Medulla oblongata (tissue), 1 donor: ENCODE results near the gene MAML2.

ENCODE experiments used
- DNase-seq: peaks from one replicate; pipeline ENCODE4 v3.0.0-alpha.2; 2015; ENCODE audit errors: extremely low spot score

The MAML2 gene

DNA sequence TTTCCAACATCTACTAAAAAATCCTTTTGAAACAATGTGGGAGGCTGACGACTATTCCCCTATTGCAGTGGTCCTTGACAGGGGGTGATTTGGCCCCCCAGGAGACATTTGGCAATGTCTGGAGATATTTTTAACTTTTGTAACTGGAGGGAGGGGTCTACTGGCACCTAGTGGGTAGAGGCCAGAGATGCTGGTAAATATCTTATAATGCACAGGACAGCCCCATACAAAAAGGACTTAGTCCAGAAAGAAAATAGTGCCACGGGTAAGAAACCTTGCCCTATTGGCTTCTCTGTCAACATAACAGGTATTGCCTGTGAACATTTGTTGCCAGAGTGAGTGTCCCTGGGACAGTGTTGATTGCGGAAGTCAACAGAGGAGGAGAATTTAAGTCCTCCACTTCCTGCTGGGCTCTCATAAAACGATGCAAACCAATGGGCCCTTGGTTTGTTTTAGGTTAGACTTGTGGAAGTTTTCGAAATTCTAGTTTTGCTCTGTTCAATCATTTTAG lies 101.6 kb downstream of the MAML2 start:
- DNase-seq = no peak

DNA sequence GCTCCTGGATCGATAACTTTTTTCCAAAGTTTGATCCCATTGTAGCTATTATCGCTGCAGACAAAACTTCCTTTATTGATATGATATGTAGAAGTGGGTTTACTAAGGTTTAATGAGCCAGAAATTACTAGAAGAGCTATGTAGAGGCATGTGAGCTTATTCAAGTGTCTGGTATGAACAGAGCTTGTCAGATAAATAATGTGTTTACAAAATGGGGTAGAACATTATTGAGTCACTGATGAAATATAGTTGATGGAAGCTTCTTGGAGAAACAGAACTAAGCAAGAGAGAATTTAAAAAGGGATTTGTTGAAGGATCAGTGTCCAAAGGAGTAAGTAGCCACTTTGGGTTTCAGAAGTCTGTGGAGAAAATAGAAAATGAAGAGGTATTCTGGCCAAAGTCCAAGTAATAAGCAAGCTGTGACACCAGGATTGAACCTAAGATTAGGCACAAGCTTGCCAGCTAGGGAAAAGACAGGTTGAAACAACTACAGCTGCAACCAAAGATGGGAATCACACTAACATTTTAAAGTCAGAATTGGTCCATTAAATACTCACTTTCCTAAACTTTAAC lies 104.3 kb downstream of the MAML2 start:
- DNase-seq = no peak

DNA sequence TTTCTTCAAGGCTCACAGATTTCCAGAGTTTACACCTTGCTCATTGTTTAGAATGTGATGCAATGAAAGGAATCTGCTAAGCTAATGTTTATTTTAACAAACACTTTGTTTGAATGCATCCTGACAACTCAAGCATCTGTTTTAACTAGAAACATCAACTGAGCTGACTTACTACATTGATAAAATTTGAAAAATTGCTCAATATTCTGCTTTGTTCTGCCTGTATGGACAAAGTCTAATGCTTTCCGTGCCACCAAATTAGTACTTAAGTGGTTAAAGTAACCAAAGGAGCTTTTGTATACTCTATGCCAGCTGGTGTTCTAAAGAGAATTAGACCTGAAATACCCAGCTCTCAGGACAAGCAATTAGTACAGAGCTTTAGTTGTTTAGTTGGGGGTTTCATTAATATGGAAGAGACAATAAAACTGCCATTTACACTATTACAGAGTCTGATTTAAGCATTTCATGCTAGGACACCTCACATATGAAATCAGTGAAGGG lies 105.2 kb downstream of the MAML2 start:
- no peak for DNase-seq

DNA sequence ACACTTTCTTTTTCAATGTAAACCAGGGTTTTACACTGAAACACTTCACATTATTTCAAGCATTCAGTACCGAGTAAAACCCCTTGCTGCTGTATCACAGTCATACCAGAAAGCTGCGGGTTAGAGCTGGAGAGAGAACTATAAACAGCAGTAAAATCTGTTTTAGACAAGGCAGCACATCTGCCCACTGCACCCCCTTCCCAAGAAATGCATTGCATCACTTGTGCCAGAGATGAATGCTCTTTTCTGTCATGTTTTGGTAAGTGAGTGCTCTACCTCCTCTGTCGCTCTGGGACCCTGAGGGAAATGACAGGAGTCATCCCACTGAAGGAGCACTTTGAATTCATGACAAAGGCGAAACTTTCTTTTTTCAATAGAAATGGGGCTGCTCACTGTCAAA lies 107.2 kb downstream of the MAML2 start:
- no peak for DNase-seq

DNA sequence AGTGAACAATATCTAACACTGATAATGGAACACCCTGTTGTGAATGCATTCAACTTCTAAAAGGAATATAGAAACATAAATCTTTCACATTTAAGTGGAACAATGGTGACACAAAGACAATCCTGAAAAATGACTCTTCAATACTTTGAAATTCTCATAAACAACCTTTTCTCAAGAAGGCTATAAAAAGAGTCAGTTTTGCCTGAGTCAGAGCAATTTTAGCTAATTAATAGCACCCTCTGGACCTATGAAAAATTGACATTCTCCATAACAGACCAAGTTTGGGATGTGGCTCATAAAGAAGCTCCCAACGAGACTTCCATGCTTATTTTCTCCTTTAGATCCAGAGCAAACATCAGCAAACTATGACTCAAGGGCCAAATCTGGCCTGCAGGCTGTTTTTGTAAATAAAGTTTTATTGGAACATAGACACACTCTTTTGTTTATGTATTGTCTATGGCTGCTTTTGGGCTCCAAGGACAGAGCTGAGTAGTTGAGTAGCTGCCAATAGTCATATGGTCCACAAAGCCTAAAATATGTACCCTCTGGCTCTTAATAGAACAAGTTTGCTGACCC lies 108.0 kb downstream of the MAML2 start:
- no peak for DNase-seq

DNA sequence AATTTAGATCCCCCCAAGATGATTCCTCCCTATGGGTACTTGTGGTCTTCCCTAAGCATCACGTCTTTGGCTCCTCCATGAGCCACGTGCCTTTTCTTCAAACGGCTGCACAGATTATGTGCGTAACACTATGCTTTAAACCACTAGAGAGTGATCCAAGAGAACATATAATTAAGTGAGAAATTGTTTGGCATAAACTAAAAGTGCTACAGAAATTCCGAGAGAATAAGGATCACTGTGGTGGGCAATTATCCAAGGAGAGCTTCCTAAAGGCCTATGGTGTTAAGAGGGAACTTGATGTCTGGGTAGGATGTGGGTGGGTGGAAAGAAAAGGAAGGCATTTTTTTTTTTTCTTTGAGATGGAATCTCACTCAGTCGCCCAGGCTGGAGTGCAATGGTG lies 110.9 kb downstream of the MAML2 start:
- no peak for DNase-seq

DNA sequence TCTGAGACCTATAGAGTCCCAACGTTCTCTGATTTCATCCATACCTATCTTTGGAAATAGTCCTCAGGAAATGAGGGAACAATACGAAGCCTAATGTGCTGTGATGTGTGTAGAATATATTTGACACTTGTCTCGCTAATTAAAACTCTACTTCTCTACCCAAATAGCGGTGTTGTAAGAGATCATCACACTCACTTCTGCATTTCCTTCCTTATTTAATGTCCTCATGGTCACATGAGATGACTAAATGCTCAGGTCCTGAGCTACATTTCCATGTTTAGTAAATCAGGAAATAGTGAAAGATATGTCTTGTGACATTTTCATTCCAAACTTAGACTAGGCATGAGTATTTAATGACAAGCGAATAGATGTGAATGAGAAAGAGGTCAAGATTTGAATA lies 112.3 kb downstream of the MAML2 start:
- DNase-seq = peak; percentile 76

DNA sequence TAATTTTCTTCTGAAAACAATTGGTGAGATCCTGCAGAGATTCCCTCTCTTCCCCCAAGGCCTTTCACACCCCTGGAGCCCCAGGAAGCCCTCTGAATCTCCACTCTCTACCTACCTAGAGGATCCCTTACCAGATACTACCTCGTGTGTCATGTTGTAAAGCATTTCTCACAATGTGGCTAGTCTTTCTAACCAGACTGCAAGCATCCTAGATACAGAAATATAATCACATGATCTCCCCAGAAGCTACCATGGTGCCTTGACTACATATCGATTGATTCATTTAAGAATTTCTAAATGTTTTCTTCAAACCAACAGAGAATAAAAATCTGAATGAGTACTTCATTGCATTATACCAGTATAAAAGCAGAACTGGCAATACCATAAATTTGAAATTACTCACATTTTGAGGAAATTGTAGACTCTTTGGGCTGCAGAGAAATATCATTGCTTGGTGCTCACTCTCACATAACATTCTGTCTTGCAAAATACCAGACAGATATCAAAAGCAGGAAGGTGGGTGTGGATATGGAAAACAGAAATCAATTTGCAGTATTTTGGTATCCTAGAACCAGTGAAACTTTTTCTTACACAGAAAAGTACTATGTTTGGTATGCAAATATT lies 113.5 kb downstream of the MAML2 start:
- no peak for DNase-seq

DNA sequence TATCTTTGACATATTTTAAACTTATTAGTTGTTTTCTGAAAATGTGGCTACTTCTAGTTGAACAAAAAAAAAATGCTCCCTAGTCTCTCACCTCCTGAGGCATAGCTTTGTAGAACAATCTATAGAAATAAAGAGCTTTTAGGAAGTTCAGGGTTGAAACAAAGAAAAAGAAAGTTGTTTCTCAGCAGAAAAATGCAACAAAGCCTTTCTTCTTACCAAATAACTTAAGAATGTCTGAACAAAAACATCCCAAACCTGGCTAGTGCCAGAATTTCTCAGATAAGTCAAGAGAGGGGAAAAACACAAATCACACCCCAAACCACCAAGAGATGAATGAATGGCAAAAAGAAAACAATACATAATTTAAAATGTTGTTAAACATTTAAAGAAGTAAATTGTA lies 114.1 kb downstream of the MAML2 start:
- no peak for DNase-seq

DNA sequence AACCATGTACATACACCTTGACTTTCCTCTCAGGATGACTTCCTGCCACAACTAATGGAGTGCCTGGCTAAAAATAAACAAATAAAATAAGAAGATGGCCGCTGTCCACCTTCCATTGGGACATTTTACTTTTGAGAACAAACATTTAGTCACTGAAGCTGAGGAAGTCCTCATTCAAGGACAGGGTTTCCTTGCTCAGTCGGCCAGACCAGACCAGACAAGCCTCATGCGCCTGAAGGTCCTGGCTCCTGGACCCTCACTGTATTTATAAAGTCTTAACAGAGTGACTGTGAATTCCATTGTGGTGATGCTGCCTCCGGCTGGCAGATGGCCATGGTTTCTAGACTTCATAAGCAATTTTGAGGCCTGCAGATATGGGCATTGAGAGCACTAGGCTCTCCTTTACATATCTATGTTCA lies 114.5 kb downstream of the MAML2 start:
- no peak for DNase-seq

DNA sequence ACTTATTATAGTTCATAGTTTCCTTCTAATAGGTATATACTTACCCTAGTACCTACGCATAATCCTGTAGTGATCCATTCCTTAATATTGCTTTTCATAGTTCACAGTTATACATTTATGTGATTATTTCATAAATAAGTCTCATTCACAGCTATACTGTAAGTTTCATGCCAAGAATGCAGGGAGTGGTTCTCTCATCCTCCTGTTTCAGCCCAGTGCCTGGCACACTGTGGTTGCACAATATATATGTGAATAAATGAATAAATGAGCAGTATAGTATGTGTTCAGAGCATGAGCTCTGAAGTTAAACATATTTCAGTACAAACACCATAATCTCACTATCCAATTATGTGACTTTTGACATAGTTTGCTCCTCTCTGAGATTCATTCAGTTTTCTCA lies 115.8 kb downstream of the MAML2 start:
- DNase-seq = no peak

DNA sequence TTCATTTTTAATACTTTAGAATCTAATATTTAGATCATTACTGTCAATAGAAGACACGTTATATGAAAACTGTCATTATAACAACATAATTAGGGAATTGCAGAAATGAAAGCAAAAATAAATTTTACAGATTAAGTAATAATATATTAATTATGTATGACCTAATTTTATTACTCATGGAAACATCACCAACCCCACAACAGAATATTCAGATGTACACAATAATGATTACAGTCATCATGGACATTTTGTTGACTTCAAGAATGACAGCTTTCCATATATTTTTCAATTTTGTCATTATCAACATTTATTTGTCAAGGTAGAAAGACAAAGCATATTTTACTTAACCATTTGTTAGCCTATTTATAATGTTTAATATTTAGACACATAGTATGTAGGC lies 119.9 kb downstream of the MAML2 start:
- no peak for DNase-seq

DNA sequence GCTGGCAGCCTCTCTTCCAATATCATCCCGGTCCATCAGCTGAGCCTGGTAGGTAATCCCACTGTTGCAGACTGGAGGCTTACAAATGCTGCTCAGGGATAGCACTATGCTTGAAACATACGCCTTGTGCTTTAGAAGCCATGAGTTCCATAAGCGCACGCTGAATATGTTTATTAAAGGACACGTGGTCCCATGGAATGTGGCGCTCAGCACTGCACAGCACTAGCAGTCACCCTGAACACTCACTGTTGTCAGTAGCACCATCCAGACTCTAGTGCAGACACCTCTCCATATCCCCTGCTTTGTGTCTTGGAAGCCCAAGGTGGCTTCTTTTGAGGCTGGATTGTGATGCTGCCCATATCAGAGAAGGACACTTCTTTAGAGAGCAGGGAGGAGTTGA lies 120.9 kb downstream of the MAML2 start:
- DNase-seq = no peak

DNA sequence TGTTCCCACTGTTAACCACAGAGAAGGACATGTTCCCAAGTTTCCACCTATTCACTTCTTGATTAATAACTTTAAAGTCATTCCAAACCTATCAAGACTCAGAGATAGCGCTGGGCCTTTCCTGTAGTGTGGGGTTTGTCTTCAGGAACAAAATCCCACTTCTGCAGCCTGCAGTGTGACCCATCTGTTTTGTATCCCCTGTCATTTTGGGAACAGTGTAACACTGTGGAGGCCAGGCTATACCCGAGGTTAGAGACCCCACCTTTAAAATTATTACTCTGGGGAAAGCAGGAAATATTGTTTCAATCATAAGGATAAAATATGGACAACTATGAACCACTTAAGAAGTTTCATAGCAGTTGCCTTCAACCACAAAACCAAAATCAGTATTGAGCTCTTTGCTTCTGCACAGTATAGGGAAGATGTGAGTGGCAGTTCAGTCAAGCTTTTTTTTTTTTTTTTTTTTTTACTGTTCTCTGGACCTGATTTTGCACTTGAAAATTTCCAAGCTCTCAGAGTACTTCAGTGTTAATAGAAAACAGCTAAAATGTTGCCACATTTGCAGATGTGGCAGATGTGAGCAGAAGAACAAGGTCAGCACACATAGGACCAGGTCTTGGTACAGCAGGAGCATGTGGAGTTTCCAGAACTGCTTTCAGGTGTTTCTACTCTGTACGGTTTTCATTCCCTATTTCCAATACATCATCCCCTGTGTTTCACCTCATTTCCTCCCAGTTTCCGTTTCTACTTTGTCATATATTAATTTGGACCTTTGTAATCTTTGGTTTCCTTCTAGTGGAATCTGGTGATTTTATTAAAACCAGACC lies 121.5 kb downstream of the MAML2 start:
- no peak for DNase-seq

DNA sequence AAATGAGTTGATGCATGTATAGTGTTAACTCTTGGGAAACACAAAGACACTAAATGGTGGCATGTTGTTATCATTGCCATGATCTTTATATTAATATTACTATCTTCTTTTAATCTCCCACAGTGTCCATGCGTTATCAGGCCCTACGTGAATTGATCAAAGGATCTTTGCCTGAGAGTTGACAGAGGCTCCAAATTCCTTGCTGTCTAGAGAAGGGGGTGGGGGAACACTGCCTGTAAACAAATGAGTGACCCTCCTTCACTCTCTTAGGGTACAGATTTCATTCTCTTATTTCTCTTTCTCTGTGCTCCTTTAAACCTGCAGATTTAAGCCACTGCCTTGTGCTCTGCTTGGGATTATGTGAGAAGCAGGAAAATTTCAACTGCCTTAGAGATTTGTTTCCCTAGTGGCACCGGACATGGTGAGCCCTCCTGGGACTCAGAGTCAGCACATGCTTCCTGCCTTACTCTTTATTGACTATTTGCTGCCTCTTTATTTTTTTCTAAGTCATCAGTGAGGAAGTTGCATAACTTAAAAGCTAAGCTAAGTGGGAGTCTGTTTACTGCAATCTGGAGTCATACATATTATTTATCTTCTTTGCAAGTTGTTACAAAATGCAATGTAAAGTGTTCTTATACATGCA lies 122.9 kb downstream of the MAML2 start:
- DNase-seq = no peak

DNA sequence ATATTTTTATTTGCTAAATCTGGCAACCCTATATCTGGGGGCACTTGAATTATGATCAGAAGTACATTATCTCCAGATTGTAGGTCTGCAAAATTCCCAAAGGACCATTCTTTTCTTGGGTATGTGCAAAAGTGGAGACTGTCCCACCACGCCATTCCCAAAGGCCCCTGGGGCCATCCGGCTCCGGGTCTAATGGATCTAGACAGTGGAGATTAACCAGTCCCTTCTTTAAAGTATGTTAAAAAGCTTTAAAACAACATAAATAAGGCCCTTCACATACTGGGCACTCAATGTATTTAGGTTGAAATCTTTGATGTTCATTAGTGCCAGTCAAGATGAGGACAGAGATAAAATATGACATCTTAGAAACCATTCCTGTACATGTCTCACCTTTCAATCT lies 124.1 kb downstream of the MAML2 start:
- no peak for DNase-seq

DNA sequence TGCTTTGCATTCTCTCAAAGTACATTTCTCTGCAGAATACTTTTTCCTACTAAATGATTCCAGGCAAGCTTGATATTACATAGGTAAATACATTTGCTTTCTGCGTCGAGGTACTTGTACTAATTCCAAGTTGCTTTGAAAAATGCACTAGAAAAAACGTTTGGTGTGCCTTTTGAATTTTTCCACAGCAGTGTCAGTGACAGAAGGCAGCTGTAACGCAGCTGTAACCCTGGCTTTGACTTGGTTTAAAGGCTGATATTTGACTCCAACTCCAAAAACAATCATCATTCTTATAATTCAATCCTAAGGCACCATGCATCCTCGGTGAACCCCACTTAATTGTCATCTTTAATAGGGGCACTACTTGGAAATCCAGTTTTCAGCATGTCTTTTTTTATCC lies 125.0 kb downstream of the MAML2 start:
- no peak for DNase-seq

DNA sequence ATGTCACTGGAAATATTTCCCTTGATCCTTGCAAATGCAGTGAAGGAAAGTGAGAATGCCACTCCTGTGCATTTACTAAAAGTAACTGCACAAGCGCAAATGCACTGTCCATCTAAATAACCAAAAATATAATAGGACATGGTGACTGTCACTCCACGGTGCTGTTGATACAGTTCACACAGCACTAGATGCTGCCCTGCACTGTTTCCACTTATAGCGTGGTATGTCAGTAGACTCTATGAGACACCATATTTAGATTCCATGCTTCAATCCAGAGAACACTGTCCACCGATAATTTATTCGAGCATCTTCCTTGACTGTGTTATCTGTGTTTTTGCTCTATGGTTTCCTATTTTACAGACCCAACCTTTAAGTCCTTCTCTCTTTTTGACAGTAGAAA lies 125.8 kb downstream of the MAML2 start:
- DNase-seq = no peak

DNA sequence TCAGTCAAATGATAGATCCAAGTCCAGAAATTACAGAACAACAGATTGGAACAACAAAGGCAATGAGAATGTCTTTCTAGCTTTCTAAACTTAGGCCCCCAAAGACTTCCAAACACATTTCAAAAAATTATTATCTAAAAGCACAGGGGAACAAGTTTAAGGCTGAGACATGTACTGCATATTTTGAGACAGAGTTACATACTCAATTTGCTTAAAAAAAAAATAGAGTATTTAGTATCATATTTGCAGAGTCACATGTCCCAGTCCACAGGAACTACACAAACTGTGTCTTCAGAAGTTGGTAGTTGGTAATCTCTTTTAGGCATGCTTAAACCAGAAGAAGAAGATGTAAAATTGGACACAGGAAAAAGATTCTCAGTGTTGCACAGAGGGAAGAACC lies 127.2 kb downstream of the MAML2 start:
- no peak for DNase-seq

DNA sequence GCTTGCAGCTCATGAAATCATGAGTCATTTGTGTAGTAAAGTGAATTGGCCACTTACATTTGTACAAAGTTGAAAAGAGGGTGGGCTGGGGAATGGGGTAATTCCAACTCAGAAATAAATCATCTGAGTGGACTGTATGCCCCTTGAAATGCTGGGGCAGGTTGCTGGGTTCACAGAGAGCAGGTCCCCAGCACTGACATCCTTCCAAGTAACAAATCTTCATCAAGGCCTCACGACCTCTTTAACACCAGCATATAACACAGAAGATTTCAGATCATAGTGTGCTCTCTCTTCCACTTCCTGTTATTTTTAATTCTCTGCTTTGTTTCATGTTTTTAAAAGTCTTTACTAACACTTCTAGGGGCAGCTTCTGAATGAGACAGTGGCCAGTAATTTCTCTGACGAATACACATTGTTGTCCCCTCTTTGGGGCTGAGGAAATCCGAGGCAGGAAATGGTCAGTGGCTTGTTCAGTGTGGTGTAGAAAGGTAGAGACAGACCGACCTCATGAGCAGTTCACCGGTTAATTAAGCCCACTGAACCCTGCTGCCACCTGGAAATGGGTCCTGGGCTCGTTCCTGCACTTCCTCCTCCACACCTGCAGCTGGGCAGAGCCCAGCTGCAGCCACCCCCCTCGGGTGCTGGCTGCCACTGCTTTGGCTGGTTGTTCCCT lies 127.7 kb downstream of the MAML2 start:
- no peak for DNase-seq

DNA sequence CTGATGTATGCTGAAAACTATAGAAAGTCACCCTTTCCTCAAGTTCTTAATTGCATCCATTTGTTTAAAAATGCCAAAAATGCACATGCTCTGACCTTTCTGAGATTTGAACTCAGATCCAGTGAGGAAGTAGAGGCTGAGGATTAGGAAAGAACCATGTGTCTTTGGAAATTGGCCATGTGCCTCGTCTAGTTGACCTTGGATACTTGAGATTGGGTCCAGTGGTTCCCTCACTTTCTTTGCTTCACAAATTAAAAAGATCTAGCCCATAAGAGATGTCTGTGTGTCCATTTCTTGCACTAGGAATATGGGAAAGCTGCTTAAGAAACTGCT lies 128.3 kb downstream of the MAML2 start:
- DNase-seq = no peak

DNA sequence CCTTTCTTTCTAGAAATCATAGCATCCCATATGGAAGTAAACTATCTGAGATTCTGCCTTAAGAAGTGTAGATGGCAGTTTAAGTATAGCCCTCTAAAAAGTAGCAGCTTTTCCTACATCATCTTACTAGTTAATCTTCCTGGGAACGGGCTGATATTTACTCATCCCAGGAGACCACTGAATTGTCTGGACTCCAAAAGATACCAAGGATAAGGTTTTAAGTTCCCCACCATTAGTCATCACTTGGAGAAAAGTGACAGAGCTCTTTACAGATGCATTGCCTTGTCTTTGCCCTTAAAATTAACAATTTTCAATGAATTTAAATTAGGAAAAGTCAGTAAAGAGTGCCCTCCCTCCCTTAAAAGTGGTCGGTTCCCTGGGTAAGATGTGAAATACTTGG lies 129.5 kb downstream of the MAML2 start:
- DNase-seq = no peak
